T-helper 2 cell treated with Interferon-gamma antibody and Interleukin-4, amounts not matched to agents 5 μg/mL and 100 μg/mL, for 36 hours (primary cell): ENCODE data around the gene FOXP1.

ENCODE experiments used
- DNase-seq: peaks from one replicate; pipeline ENCODE4 v3.0.0; 2021; ENCODE audit warnings: low spot score
- H3K27ac Mint-ChIP-seq: one replicate; pipeline ENCODE4 v1.8.0; 2021; ENCODE audit warnings: mild to moderate bottlenecking, mixed read lengths
- H3K27me3 Mint-ChIP-seq: one replicate; pipeline ENCODE4 v1.8.0; 2021; ENCODE audit warnings: low read depth, mixed read lengths
- H3K36me3 Mint-ChIP-seq: one replicate; pipeline ENCODE4 v1.8.0; 2021; ENCODE audit warnings: low read depth, mixed read lengths
- H3K4me1 Mint-ChIP-seq: one replicate; pipeline ENCODE4 v1.8.0; 2021; ENCODE audit warnings: low read depth, mixed read lengths
- H3K4me3 Mint-ChIP-seq: one replicate; pipeline ENCODE4 v1.8.0; 2022; ENCODE audit warnings: mild to moderate bottlenecking, moderate library complexity, mixed read lengths
- H3K9me3 Mint-ChIP-seq: one replicate; pipeline ENCODE4 v1.8.0; 2021; ENCODE audit warnings: mixed read lengths

FOXP1 gene

DNA sequence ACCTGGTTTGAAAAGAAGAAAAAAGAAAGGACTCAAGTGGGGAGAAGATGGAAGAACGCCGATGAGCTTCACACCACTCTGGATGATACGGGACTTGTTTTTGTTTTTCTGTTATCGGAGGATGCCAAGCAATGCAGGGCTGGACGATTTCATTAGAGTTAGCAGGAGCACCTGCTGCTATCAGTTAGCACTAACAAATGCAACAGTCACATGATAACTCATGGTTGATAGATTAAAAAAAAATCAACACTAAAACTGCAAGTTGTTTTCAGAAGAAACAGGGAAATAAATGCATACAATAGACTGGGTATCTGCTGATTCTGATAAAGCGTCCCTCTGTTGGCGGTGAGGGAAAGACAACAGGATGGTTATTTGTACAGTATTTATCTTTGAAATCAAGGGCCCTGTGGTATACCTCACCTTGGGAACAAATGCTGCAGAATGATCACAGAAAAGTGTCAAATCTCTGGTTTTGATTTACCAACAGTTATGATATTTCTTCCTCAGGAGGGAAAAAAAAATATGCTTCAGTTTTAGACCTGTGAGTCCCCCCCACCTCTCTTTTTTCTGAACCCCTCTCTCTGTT, 575.1 kb downstream of the FOXP1 start:
- Mint-ChIP-seq H3K27ac (peak overlapping the region; percentile 34), H3K4me1 (peaks cover 51% of the 10 kb centered on the region), H3K36me3 (peaks cover 27% of the 10 kb centered on the region), H3K4me3 (no peak overlapping the region), H3K27me3 (no peaks in the 10 kb centered on the region), H3K9me3 (peaks cover 4% of the 10 kb centered on the region)
- no peak for DNase-seq

DNA sequence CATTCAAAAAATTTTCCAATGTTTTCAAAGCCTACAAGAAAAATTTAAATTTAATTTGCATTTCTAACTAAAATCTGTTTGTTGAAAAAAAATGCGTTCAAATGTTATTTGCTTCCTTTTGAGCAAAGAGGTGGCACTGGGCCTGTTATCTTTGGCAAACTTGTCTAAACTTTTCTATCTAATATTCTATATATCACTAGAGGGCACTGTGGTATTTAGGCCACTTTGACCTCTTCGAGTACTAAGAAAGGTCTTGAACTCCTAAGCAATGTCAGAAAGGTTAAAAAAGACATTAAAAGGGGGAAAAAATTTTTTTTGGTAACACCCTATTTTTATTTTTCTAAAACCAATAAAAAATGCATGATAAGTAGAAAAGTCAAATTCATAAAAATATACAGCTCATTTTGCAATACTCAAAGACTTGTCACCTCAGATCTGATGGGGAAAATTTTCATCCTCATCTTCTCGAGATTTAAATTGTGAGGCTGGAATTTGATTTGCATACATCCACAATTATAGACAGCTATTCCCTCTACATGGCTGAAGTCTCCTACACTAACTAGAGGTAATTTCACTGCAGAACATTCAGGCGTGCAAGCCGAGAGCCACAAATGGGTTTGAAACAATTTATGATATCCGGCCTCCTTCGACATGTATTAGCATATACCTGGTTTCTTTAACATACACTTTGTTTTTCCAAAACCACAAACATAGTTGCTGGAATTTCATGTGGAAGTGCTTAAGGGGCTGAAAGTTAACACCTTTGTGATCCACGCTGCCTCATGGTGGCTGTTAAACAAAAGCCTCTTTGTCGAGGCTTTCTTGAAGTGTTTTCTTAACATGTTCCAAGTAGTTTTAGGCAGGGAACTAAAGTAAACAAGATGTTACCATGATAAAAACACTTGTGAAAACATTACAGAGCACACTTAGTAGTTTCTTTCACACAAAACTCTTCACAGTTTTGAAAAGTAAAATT, 576.4 kb downstream of the FOXP1 start:
- no peak for DNase-seq
- peaks cover 48% of the 10 kb centered on the region for H3K4me1 Mint-ChIP-seq
- no peaks in the 10 kb centered on the region for H3K27me3 Mint-ChIP-seq
- H3K36me3 Mint-ChIP-seq, result peaks cover 24% of the 10 kb centered on the region
- no peaks in the 10 kb centered on the region for H3K9me3 Mint-ChIP-seq
- peak overlapping the region; percentile 50 for H3K27ac Mint-ChIP-seq
- H3K4me3 Mint-ChIP-seq, result no peak overlapping the region

DNA sequence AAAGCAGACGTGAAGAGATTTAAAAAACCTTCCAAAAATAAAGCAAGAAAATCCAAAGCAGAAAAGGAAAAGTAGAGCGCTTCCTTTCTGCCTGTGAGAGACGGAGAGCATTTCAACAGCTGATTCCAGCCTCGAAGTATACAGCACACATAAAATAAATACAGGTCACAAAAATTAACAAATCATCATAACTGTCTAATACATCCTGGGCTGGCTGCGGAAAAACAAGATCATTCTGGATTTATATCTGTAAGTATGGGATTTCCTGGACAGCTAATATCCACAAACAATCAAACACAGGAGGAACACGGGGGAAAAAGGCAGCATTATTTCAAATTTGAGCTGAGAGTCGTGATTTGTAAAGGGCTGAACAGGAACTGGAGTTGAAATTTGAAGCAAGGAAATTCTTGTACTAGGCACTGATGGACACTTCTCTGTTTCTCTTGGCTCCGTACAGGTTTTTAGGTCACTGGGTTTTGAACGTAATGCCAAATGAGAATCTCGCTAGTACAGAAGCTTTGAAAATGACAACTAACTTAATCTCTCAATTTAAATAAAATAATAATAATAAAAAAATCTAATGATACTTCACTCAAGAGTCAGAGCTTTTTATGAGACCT, 577.7 kb downstream of the FOXP1 start:
- Mint-ChIP-seq H3K36me3 (peaks cover 19% of the 10 kb centered on the region), H3K9me3 (no peaks in the 10 kb centered on the region), H3K4me1 (peaks cover 44% of the 10 kb centered on the region), H3K4me3 (no peak overlapping the region), H3K27ac (no peak overlapping the region), H3K27me3 (no peaks in the 10 kb centered on the region)
- DNase-seq, result no peak

DNA sequence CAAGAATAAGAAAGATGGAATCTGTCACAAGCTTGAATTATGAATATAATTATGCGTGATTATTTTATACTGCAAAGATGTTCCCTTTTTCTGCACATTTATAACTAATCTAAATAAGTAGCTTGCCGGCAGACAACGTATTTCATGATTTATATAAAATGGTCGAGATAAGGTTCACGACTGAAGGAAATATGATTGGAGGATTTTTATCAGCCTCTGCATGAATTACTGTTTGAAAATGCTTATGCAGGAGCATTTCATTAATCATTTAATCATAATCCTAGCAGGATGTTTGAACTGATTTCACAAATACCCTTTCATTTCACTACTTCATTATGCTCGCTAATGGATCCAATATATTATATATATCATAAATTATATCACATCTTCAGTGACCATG, 580.0 kb downstream of the FOXP1 start:
- H3K27ac Mint-ChIP-seq, result no peak overlapping the region
- no peak for DNase-seq
- no peaks in the 10 kb centered on the region for H3K27me3 Mint-ChIP-seq
- peaks cover 36% of the 10 kb centered on the region for H3K4me1 Mint-ChIP-seq
- no peak overlapping the region for H3K4me3 Mint-ChIP-seq
- peaks cover 29% of the 10 kb centered on the region for H3K36me3 Mint-ChIP-seq
- H3K9me3 Mint-ChIP-seq, result no peaks in the 10 kb centered on the region

DNA sequence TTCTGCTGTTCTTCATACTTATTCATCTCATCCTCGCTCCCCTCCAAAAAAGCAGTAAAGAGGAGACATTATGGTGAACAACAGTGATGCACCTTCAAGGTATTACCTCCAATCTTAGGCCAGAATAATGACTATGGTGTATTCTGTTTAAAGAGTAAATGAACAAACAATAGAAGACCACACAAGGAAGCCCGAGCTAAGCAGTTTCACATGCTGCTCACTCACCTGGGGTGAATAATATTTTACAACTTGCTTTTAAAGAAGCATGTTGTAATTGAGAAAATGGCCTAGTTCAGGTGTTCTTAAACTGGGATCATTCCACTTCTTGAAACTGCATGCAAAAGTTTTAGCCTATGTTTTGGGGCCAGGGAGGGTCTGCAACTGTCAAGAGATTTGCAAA, 581.2 kb downstream of the FOXP1 start:
- H3K4me3 Mint-ChIP-seq, result no peak overlapping the region
- peaks cover 29% of the 10 kb centered on the region for H3K4me1 Mint-ChIP-seq

DNA sequence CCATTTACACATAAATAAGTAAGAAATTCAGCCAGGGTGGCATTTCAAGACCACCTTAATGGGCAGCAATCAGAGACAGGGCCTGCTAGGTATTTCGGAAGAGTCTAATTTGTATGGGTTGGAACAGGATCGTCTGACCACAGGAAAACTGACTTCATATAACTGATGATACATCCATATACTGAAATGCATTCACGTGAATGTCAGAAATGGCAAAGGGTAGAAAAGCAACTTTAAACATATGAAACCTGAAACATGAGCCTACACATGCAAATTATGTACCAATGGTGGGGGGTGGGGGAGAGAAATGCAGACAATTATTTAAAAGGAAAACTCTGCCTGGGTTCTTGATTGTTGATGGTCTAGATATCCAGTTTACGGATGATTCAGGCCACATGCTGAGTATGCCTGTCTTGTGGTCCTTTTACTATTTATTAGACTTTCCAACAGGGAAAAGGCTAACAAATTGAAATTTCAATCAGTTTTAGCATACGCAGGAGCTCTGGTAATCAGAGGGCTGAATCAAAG, 582.2 kb downstream of the FOXP1 start:
- Mint-ChIP-seq H3K4me1 (peaks cover 23% of the 10 kb centered on the region), H3K36me3 (peaks cover 33% of the 10 kb centered on the region), H3K27me3 (no peaks in the 10 kb centered on the region), H3K4me3 (no peak overlapping the region), H3K9me3 (no peaks in the 10 kb centered on the region), H3K27ac (no peak overlapping the region)
- no peak for DNase-seq

More for the DNA sequence above, 581.2 kb downstream of the FOXP1 start:
- peaks cover 29% of the 10 kb centered on the region for H3K36me3 Mint-ChIP-seq
- no peak for DNase-seq
- H3K27me3 Mint-ChIP-seq, result no peaks in the 10 kb centered on the region
- H3K27ac Mint-ChIP-seq, result no peak overlapping the region
- no peaks in the 10 kb centered on the region for H3K9me3 Mint-ChIP-seq

DNA sequence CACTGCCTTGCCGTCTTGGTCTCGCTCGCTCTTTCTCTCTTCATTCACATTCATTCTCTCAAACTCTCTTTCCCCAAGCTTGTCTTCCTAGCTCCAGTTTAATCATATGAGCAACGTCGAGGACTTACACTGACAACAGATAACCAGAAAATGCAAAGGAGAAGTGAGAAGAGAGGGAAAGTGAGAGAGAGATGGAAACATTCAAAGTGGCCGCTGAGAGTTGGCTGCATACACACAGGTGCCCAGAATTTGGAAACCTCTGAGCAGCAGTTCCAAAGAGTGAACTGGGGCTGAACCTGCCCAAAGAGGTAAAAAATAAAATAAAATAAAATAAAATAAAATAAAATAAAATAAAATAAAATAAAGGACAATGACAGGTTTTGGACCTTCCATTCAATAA, 583.0 kb downstream of the FOXP1 start:
- Mint-ChIP-seq H3K9me3 (no peaks in the 10 kb centered on the region), H3K27ac (peak overlapping the region; percentile 64), H3K4me1 (peaks cover 21% of the 10 kb centered on the region), H3K36me3 (peaks cover 37% of the 10 kb centered on the region), H3K27me3 (no peaks in the 10 kb centered on the region), H3K4me3 (no peak overlapping the region)
- no peak for DNase-seq

DNA sequence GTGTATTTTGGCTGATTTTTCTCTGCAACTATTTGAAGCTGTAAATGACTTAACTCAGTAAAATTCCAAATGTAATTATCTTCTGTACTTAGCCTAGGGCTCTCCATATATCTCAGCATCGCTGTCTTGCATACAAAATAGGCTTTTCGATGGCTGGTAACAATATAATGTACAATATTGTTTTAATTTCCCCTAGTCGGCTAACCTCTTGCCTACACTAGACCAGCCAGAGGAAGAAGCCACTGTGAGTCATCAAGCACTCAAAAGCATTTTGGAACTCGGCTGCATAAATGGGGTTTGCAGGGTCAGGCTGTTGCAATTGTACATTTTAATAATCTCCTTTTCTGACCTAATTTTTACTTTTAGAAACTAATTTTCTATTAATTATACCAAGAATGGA, 583.8 kb downstream of the FOXP1 start:
- no peak for DNase-seq
- no peak overlapping the region for H3K27ac Mint-ChIP-seq
- H3K36me3 Mint-ChIP-seq, result peaks cover 43% of the 10 kb centered on the region
- H3K4me1 Mint-ChIP-seq, result peaks cover 21% of the 10 kb centered on the region
- H3K27me3 Mint-ChIP-seq, result no peaks in the 10 kb centered on the region
- H3K9me3 Mint-ChIP-seq, result no peaks in the 10 kb centered on the region
- H3K4me3 Mint-ChIP-seq, result no peak overlapping the region

DNA sequence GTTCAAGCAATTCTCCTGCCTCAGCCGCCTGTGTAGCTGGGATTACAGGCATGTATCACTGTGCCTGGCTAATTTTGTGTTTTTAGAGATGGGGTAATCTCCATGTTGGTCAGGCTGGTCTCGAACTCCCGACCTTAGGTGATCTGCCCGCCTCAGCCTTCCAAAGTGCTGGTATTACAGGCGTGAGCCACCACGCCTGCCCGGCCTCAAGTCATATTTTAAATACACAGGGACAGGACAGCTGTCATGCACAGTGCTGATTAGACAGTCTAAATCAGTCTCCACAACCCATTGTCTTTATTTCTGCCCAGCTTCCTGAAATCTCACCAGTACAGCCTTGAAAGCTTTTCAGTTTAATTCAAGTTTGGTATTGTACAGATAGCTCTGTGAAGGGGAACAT, 587.4 kb downstream of the FOXP1 start:
- DNase-seq, result no peak
- H3K4me1 Mint-ChIP-seq, result peaks cover 17% of the 10 kb centered on the region
- no peaks in the 10 kb centered on the region for H3K27me3 Mint-ChIP-seq
- H3K36me3 Mint-ChIP-seq, result peaks cover 68% of the 10 kb centered on the region
- H3K9me3 Mint-ChIP-seq, result no peaks in the 10 kb centered on the region
- H3K4me3 Mint-ChIP-seq, result no peak overlapping the region
- H3K27ac Mint-ChIP-seq, result no peak overlapping the region

DNA sequence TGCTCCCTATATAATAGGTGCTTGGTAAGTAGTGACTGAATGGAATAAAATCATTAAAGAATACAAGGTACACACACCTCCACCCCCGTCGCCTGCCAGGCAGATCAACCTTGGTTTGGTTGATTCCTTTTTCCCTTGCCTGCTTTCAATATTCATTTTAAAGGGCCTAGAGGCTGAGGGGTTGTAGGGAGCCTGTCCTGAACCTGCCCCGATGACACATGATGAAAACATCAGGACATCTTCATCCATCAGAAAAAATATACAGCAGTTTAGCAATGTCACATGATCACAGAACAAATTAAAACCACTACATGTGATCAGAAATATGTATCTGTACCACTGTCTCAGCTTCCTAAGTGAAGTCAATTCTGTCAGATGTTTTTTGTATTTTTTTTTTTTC, 588.9 kb downstream of the FOXP1 start:
- H3K4me1 Mint-ChIP-seq, result peaks cover 24% of the 10 kb centered on the region
- H3K9me3 Mint-ChIP-seq, result no peaks in the 10 kb centered on the region
- H3K4me3 Mint-ChIP-seq, result no peak overlapping the region
- no peaks in the 10 kb centered on the region for H3K27me3 Mint-ChIP-seq
- peaks cover 75% of the 10 kb centered on the region for H3K36me3 Mint-ChIP-seq
- no peak for DNase-seq
- peak overlapping the region; percentile 24 for H3K27ac Mint-ChIP-seq

DNA sequence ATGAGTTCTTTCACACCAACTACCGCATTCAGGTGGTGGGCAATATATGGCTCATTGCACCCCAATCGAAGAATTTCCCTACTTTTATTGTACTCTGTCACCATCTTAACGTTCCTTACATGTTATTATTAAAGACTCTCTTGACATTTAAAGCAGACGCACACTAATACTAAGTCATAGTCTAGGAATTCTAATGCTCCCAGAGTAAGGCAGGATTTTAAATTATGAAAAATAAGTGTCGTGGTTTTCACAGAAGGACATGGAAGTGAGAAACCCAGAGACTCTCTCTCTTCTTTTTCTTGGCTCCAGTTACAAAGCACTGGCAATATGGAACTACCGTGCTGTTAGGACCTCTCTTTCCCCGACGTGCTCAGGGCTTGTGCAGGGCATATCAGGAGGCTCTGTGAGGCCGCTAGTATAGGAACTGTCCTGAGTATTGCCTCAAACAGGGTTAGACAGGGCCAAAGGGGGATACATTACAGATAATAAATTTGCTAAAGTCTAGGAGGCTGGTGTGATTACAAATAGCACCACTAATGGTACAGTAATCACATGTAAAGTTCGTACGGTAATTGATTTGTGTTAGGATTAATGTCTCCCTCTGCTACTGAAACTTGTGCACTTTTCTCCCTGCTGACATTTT, 590.8 kb downstream of the FOXP1 start:
- H3K4me3 Mint-ChIP-seq, result no peak overlapping the region
- no peaks in the 10 kb centered on the region for H3K27me3 Mint-ChIP-seq
- H3K36me3 Mint-ChIP-seq, result peaks cover 72% of the 10 kb centered on the region
- H3K9me3 Mint-ChIP-seq, result no peaks in the 10 kb centered on the region
- H3K27ac Mint-ChIP-seq, result no peak overlapping the region
- no peak for DNase-seq
- peaks cover 25% of the 10 kb centered on the region for H3K4me1 Mint-ChIP-seq

DNA sequence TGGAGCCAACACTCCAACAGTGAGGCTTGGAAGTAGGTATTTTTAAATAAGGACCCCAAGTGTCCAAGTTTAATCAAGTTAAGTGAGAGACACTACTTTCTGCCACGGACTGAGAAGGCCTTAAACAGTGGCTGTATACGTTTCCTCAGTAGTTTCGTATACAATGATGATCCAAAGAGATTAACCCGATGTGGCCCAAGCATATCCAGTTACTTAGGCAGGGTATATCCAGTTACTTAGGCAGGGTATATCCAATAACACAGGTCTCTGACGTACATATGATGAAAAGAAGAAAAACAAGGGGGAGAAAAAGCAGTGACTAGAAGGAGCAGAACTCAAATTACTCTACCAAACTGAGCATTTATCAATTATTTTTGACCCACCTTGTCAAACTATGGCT, 591.4 kb downstream of the FOXP1 start:
- Mint-ChIP-seq H3K4me3 (no peak overlapping the region), H3K27ac (no peak overlapping the region), H3K4me1 (peaks cover 25% of the 10 kb centered on the region), H3K27me3 (no peaks in the 10 kb centered on the region), H3K9me3 (no peaks in the 10 kb centered on the region), H3K36me3 (peaks cover 75% of the 10 kb centered on the region)
- no peak for DNase-seq

DNA sequence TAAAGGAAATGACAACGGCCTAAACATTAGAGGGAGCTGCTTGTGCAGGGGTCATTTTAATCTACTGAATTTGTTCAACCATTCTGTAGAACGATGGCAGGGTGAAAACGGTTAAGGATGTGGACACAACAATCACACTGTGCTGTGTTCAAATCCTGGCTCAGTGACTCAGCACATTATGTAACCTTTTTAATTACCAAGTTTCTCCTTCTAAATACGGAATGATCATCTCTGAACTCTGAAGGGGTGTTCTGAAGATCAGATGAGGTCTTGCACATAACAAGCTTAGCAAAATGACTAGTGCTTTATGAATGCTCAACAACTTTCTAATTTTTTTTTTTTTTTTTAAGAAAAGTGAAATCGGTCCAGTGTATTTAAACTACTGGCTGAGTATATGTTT, 592.8 kb downstream of the FOXP1 start:
- no peaks in the 10 kb centered on the region for H3K9me3 Mint-ChIP-seq
- H3K27me3 Mint-ChIP-seq, result no peaks in the 10 kb centered on the region
- peak overlapping the region; percentile 60 for H3K4me3 Mint-ChIP-seq
- DNase-seq, result no peak
- peak overlapping the region; percentile 70 for H3K27ac Mint-ChIP-seq
- peaks cover 25% of the 10 kb centered on the region for H3K4me1 Mint-ChIP-seq
- peaks cover 81% of the 10 kb centered on the region for H3K36me3 Mint-ChIP-seq
